Measurements from ENCODE around the gene SPTBN1.

GRCh38 chr2:54465143-54465542, 9.0 kb downstream of the SPTBN1 start:
- TF ChIP-seq TAF1 (IDR thresholded peaks at IDR 0.05; ENCODE audit: low read depth) = no peak
- no peak for TF ChIP-seq EP300 (IDR thresholded peaks at IDR 0.05; ENCODE audit: borderline replicate concordance)
- no peak for TF ChIP-seq ZBTB7A (IDR thresholded peaks at IDR 0.05; ENCODE audit: low read depth)
- no peak for TF ChIP-seq RAD21 (IDR thresholded peaks at IDR 0.05; ENCODE audit: low read depth)
- no peak for TF ChIP-seq REST (IDR thresholded peaks at IDR 0.05; ENCODE audit: low read depth)
- no peak for TF ChIP-seq TEAD4 (IDR thresholded peaks at IDR 0.05)
- TF ChIP-seq MAX (IDR thresholded peaks at IDR 0.05) = no peak
